Mesothelial cell of epicardium (in vitro differentiated cells): Measurements from ENCODE around the gene CDK1. TPM values are rescaled to one million over a fixed set of nuclear protein-coding genes. Genes with fewer than 3 reads are reported as not detected.
"Not testable (repeated sequence)": the region's sequence is repeated elsewhere in the genome, so short reads cannot be mapped to it uniquely, and the experiment has no call there.

ENCODE experiments used
- DNase-seq, 2 experiments: peaks; one replicate each; pipeline ENCODE4 v3.0.0; 2021; ENCODE audit warnings: low spot score in 2 of 2; ENCODE audit not compliant: unreplicated experiment in 2 of 2
- H3K27ac Mint-ChIP-seq: 2 replicates; pipeline ENCODE4 v1.8.0; 2021; ENCODE audit warnings: mixed read lengths
- H3K27me3 Mint-ChIP-seq: 2 replicates; pipeline ENCODE4 v1.8.0; 2021; ENCODE audit warnings: low read depth, mixed read lengths
- H3K36me3 Mint-ChIP-seq: 2 replicates; pipeline ENCODE4 v1.8.0; 2021; ENCODE audit warnings: mixed read lengths
- H3K4me1 Mint-ChIP-seq: 2 replicates; pipeline ENCODE4 v1.8.0; 2021; ENCODE audit warnings: mixed read lengths
- H3K4me3 Mint-ChIP-seq: 2 replicates; pipeline ENCODE4 v1.8.0; 2021; ENCODE audit warnings: mild to moderate bottlenecking, moderate library complexity, mixed read lengths
- H3K9me3 Mint-ChIP-seq: 2 replicates; pipeline ENCODE4 v1.8.0; 2021; ENCODE audit warnings: mixed read lengths
- total RNA-seq: library from RNA; stranded (reverse); gene quantifications from 3 replicates; pipeline ENCODE4 v1.2.1, GENCODE V29; 2021
- TF ChIP-seq, protein P1 (sequence below): fragments of 200-600 bp; sonication (generic); IDR thresholded peaks from one replicate; pipeline ENCODE4 v1.5.0; 2021; ENCODE audit warnings: antibody characterized with exemption; ENCODE audit not compliant: unreplicated experiment

CDK1 gene
- total RNA-seq, 1 donor from 2014 or later: 41.9 TPM

DNA sequence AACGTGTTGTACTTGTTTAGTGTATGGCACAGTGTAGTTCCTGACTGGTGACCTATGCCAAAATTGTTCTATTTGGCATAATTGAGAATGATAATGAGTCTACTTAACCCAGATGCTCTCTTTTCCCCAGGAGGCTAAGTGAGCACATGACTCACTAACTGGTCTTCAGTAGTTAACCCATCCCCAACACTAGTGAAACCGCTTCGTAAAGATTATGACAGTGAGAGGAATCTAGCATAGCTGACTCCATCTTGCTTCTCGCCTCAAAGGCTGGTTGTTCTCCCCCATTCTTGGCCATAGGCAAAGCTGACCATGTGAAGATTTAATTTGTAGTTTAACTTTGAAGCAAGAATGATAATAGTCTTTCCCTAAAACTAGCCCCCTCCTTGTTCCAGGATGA lies 47.2 kb downstream of the CDK1 start:
- peaks cover 42% of the 10 kb centered on the region for H3K4me1 Mint-ChIP-seq
- H3K9me3 Mint-ChIP-seq: no peaks in the 10 kb centered on the region
- H3K27me3 Mint-ChIP-seq: no peaks in the 10 kb centered on the region
- no peak overlapping the region for H3K4me3 Mint-ChIP-seq
- TF ChIP-seq, protein P1, sequence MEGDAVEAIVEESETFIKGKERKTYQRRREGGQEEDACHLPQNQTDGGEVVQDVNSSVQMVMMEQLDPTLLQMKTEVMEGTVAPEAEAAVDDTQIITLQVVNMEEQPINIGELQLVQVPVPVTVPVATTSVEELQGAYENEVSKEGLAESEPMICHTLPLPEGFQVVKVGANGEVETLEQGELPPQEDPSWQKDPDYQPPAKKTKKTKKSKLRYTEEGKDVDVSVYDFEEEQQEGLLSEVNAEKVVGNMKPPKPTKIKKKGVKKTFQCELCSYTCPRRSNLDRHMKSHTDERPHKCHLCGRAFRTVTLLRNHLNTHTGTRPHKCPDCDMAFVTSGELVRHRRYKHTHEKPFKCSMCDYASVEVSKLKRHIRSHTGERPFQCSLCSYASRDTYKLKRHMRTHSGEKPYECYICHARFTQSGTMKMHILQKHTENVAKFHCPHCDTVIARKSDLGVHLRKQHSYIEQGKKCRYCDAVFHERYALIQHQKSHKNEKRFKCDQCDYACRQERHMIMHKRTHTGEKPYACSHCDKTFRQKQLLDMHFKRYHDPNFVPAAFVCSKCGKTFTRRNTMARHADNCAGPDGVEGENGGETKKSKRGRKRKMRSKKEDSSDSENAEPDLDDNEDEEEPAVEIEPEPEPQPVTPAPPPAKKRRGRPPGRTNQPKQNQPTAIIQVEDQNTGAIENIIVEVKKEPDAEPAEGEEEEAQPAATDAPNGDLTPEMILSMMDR: no peak
- H3K36me3 Mint-ChIP-seq: no peaks in the 10 kb centered on the region
- no peak overlapping the region for H3K27ac Mint-ChIP-seq
- DNase-seq: no peak

- no peak overlapping the region for H3K4me3 Mint-ChIP-seq
- DNase-seq: no peak
- H3K27me3 Mint-ChIP-seq: no peaks in the 10 kb centered on the region
- peak overlapping the region; percentile 93 for H3K27ac Mint-ChIP-seq
- TF ChIP-seq, protein P1: no peak
- H3K9me3 Mint-ChIP-seq: peaks cover 9% of the 10 kb centered on the region
- no peaks in the 10 kb centered on the region for H3K36me3 Mint-ChIP-seq
- H3K4me1 Mint-ChIP-seq: peaks cover 25% of the 10 kb centered on the region
These were observed 49.7 kb downstream of the CDK1 start for GRCh38 chr10:60827791-60828488.

- Mint-ChIP-seq H3K27me3 (no peaks in the 10 kb centered on the region), H3K9me3 (peaks cover 9% of the 10 kb centered on the region), H3K36me3 (no peaks in the 10 kb centered on the region), H3K27ac (peak overlapping the region; percentile 93), H3K4me1 (peaks cover 20% of the 10 kb centered on the region), H3K4me3 (no peak overlapping the region)
- DNase-seq: no peak
- TF ChIP-seq, protein P1: no peak
These were observed 50.2 kb downstream of the CDK1 start for GRCh38 chr10:60828489-60828852.

- peaks cover 17% of the 10 kb centered on the region for H3K4me1 Mint-ChIP-seq
- not testable (repeated sequence) for H3K27me3 Mint-ChIP-seq, H3K4me3 Mint-ChIP-seq, DNase-seq, H3K27ac Mint-ChIP-seq, H3K9me3 Mint-ChIP-seq, H3K36me3 Mint-ChIP-seq
These were observed 53.9 kb downstream of the CDK1 start for GRCh38 chr10:60832136-60832535.

DNA sequence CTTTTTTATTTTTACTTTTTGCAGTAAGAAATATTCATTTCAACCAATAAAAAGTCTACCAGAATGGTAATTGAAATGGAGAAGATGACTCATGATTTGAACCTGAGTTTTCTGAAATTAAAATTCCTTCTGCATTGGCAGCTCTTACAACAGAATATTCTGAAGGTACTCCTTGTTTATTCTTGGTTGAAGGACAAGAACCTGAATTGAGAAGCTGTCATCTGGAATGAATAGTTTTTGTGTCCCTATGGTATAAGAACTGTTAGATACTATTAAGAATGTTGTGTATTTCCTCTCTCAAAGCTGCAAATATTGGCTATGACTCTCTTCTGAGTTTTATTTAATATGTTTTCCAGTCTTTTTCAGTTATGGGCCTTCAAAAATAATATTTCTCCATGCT lies 56.1 kb downstream of the CDK1 start:
- no peak overlapping the region for H3K4me3 Mint-ChIP-seq
- DNase-seq: no peak
- peaks cover 9% of the 10 kb centered on the region for H3K9me3 Mint-ChIP-seq

GRCh38 chr10:60835049-60835448 lies 56.8 kb downstream of the CDK1 start:
- Mint-ChIP-seq H3K27ac (no peak overlapping the region), H3K9me3 (peaks cover 9% of the 10 kb centered on the region), H3K27me3 (no peaks in the 10 kb centered on the region), H3K4me1 (peaks cover 9% of the 10 kb centered on the region), H3K36me3 (no peaks in the 10 kb centered on the region), H3K4me3 (no peak overlapping the region)
- TF ChIP-seq, protein P1: no peak
- DNase-seq: no peak

More for the DNA sequence above, 56.1 kb downstream of the CDK1 start:
- H3K36me3 Mint-ChIP-seq: no peaks in the 10 kb centered on the region
- TF ChIP-seq, protein P1: no peak
- H3K27ac Mint-ChIP-seq: no peak overlapping the region
- peaks cover 9% of the 10 kb centered on the region for H3K4me1 Mint-ChIP-seq
- H3K27me3 Mint-ChIP-seq: no peaks in the 10 kb centered on the region

DNA sequence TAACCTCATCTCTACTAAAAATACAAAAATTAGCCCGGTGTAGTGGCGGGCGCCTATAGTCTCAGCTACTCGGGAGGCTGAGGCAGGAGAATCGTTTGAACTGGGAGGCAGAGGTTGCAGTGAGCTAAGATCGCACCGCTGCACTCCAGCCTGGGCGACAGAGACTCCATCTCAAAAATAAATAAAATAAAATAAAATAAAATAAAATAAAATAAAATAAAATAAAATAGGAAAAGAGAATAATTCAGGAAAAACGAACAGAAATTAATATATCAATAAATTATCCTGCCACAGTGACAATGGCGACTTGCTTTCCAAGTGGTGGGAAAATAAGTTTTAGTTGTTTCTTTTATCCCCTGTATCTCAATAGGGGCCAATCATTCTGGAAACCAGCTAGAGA lies 62.9 kb downstream of the CDK1 start:
- DNase-seq, H3K36me3 Mint-ChIP-seq: not testable (repeated sequence)

More for the DNA sequence above, 62.9 kb downstream of the CDK1 start:
- H3K27ac Mint-ChIP-seq, H3K4me3 Mint-ChIP-seq, H3K27me3 Mint-ChIP-seq, H3K4me1 Mint-ChIP-seq: not testable (repeated sequence)
- H3K9me3 Mint-ChIP-seq: peaks cover 14% of the 10 kb centered on the region
